Stimulated activated naive CD4-positive, alpha-beta T cell (primary cell): ENCODE results near the gene PRRC1.
"Not testable (repeated sequence)": the region's sequence is repeated elsewhere in the genome, so short reads cannot be mapped to it uniquely, and the experiment has no call there.

Source experiments
- DNase-seq, 6 experiments: peaks; one replicate each; lab custom pipeline; 2025; lab: John Stamatoyannopoulos, UW

The PRRC1 gene

DNA sequence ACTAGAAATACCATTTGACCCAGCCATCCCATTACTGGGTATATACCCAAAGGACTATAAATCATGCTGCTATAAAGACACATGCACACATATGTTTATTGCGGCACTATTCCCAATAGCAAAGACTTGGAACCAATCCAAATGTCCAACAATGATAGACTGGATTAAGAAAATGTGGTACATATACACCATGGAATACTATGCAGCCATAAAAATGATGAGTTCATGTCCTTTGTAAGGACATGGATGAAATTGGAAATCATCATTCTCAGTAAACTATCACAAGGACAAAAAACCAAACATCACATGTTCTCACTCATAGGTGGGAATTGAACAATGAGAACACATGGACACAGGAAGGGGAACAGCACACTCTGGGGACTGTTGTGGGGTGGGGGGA, 27.8 kb downstream of the PRRC1 start:
- DNase-seq: not testable (repeated sequence)

DNA sequence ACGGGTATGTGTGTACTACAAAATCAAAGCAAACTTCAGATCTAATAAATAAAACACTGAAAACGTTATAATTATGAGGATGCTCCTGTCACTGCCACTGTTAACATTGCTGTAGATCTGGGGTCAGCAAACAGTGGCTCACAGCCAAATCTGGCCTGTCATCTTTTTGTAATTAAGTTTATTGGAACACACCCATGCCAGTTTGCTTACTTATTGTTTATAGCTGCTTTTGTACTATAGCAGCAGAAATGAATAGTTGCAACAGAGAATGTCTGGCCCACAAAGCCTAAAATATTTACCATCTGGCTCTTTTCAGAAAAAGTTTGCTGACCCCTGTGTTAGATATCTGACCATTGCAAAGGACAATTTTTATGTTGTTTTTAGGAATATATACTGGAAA, 32.1 kb downstream of the PRRC1 start:
- no peak for DNase-seq

DNA sequence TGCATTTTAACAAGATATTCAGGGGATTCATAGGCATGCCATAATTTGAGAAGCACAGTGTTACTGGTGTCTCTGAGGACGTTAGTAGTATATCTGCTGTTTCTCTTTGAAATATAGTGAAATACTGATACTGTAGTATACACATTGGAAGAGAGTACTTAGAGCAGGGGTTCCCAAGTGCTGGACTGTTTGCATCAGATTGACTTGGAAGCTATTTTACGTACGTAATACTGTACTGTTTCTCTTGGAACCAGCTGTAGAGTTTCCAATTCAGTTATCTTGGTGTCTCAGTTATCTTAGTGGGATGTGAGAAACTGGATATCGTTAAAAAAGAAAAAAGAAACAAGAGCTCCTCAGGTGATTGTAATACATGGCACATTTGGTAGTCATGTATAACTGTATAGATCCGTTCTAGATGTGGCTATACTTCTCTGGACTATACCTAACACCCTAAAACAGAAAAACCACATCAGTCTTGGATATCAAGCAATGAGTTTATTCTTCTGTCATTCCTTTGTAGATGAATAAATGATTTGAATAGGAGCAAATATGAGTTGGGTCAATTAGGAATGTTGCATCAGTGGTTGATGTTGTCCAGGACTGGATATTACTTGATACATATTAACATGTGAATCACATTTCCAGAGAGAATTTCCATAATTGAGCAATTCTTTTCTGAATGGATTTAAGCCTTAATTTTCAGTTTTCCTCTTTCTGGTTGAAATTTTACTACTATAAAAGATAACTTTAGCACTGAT, 33.4 kb downstream of the PRRC1 start:
- no peak for DNase-seq

DNA sequence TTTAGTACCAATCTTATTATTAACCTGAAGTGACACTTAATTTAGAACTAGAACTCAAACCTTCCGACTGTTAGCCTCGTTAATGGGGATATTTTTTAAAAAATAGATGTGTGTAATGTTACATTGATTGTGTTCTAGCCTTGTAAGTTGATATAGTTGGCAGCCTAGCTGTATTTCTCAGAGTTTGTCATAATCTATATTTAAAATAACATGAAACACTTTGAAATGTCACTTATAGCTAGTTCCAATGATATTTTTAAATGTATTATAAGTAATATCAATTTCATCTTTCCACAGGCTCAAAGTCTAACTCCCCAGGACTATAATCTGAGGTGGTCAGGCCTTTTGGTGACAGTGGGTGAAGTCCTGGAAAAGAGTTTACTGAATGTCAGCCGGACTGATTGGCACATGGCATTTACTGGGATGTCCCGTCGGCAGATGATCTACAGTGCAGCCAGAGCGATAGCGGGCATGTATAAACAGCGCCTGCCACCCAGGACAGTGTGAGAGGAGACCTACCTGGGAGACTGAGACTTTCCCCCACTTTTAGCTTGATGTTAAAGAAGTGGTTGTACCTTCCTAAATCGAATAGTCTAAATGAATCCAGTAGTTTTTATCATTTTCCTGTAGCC, 34.1 kb downstream of the PRRC1 start:
- DNase-seq: no peak

DNA sequence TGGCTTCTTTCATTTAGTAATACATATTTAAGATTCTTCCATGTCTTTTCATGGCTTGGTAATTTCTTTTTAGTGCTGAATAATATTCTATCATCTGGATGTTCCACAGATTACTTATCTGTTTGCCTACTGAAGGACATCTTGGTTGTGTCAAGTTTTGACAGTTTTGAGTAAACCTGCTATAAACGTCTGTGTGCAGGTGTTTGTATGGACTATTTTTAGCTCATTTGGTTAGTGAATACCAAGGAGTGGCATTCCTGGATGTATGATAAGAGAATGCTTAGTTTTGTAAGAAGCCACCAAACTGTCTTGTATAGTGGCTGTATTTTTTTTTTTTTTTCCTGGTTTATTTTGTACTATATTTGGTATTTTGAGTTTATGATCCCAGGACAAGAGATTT, 38.4 kb downstream of the PRRC1 start:
- no peak for DNase-seq

DNA sequence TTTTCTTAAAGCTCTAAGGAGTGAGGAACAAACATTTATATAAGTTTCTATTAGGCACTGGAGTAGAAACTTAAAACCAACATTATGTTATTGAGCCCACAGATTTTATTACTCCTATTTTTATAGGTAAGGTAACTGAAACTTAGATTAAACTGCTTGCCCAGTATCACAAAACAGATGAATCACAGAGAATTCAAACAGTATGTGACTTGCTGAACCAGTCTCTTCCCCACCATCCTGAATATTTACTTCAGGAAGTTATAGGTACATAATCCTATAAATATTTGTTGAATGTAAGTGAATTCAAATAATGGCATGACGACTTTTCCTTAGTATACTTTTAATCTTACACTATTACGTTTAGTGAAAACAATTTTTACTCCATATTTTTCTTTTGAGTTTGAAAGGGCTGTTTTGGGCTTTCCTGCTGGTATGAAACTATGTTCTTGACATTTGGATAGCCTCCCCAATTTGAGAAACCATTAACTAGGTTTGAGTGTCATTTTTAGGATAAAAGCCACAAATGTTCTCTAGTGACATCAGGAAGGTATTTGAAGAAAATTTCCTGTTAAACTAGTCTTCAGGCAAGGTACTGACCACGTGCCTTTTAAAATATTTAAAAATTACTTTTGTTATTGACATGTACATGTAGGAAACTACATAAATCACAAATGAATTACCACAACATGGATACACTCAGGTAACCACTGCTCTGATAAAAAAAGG, 39.3 kb downstream of the PRRC1 start:
- no peak for DNase-seq

DNA sequence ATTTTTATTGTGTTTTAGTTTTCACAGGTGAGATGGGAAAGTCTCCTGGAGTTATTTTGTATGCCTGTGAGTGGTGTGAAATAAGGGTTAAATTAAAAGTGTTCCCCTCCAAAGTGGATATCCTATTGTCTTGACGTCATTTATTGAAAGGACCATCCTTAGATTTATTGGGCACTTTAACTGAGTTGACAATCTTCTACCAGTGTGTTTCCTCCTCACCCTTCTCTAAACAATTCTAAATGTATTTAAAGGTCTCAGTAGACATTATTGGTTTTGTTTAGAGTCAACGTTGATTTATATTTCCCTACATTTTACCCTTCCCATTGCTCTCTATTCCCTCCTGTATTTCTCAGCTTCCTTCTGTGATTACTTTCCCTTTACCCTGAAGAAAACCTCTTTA, 40.8 kb downstream of the PRRC1 start:
- no peak for DNase-seq

DNA sequence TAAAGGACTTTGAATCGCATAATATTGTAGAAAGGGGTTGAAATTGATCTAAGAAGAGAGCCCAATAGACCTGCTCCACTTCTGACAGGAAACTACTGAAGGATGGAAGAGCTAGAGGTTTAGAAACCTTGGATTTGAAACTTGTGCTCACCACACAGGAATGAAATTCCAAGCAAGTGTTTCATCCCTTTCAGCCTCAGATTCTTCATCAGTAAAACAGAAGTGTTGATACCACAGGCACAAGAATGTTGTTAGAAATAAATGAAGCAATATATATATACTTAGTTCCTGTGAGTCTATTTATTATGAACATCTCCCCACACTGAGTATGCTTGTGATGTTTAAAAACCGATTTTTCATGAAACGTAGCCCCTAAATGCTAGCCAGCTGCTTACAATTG, 43.8 kb downstream of the PRRC1 start:
- no peak for DNase-seq

DNA sequence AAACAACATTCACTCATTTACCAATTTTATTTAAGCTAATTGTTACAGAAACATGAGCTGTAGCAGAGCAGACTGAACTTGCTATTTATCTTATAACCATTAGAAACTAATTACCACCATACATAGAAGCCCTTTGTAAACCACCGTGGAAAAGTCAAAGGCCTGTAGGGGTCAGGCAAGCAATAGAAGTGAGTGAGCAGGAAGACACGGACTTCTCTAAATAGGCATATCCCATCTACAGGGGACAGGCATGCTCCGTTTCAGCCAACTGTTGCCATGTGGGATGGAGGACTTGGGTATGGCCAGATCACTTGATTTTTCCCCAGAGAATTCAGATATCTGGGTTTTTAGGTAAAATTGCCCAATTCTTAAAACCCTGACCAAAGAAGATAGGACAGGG, 44.8 kb downstream of the PRRC1 start:
- no peak for DNase-seq

DNA sequence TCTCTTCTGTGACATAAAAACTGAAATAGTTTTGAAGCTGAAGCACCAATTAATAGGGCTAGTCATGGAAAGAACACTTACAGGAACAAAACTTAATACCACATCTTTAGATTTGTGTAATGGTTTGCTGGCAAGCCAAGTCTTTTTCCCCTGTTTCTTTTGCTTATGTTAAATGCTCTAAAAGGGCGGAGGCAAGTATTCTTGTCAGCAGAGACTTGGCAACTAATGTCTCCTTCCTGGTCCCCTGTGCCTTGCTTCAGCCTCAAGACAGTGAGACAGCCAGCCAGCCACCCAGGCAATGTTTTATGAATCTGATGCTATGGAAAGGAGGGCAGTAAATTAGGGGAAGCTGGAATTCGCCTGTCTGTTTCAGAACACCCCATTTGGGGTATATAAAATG, 45.7 kb downstream of the PRRC1 start:
- DNase-seq: no peak

DNA sequence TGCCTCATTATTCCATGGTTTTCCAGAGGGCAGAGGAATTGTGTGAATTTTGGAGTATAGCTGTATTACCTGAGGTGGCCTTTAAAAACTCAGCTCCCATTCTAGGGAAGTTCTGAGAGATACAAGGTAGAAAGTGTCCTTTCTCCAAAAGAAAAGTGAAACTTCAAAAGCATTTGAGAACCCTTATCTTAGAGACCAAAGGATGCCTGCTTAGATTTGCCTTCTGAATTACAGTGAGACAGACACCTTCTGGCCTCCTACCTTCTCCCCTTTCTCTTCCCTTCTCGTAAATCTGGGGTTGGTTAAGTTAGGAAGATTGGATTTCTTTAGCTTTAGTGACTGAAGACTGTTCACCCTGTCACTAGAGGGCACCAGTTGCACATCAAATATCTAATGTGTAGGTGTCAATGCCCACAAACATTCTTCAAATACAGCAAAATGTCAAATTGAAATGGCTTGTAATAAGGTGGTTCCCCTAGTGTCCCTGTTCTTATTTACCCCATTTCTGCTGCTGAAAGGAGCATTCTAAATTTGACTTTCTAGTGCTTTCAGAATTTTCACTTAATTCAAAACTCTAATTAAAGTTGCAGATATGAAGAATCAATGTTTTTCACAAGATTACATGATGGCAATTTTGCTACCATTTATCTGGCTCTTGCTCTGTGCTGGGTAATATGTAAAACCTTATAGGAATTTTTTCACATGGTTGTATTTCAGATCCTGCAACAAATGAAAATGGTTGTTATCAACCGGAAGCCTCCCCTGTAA, 46.7 kb downstream of the PRRC1 start:
- DNase-seq: peak in 5 of 6 experiments; percentile 6 to 64 (median 21)

DNA sequence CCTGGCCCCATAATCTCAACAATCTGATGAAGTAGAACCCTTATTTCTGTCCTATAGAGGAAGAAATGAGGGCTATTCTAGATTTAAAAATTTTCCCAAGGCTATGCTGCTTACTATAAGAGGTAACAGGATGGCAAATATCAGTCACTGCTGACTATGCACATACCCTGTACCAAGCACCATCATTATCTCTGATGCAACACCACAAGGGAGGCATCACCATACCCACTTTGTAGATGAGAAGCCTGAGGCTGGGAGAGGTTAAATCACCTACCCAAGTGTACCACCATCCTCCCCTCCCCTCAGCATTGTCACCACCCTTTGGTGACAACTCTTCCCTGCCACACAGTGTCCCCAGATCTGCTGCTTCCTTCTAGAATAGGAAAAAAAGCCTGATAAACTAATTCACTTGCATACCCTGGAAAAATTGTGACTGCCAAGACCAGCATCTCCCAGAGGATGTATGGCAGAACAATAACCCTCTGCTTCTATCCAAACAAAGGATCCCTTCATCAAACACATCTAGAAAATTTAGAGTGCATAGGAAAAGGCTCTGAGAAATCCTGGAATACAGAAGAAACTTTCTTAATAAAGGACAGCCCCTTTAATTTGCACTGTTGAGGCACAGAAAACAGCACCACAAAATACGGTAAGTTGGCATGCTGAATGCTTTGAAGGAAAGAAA, 48.3 kb downstream of the PRRC1 start:
- no peak for DNase-seq

DNA sequence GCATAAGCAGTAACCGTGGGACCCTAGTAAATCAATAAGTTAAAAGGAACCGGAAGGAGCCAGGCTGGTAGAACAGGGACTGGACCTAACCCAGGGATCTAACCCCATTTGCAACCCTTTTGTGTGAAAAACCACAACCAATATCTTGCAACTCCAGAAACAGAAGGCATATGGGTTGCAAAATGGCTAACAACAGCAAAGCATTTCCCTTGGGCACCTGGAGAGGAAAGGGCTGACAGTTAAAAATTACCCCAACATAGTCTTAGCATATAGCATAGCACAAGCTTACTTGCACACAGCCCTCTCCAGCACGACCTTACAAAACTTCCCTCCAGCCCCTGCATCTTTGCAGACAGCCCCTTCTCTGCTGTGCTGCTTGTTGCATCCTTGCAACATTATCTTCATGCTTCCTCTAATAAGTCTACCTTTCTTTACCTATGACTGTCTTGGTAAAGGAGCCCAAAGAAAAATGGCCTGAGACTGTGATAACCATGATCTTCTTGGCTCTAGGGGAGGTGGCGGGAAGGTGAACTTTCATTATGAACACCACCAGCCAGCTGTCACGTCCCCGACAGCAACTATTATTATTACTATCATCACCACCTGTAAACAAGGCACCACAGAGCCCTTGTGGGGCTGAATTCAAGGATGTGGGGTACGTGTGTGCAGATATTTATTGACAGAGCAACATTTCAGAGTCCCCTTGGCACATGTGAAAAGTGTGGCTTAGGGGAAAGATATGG, 49.8 kb downstream of the PRRC1 start:
- no peak for DNase-seq

DNA sequence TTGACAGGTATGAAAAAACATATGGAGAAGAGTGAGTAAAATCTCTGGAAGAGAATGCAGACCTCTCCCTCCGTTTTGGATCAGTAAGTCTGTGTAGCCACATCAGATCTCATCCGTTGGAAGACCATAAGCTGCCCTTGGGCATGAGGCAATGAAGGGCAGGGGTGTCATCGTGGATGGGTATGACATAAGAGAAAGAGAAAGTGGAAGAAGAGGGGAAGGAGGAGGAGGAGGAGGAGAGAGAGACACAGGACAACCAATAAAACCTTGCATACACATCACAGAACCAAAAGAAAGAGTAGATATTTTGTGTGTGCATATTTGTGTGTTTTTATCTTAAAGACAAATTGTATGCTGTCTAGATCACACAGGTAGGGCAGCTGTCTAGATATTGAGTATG, 50.7 kb downstream of the PRRC1 start:
- no peak for DNase-seq

DNA sequence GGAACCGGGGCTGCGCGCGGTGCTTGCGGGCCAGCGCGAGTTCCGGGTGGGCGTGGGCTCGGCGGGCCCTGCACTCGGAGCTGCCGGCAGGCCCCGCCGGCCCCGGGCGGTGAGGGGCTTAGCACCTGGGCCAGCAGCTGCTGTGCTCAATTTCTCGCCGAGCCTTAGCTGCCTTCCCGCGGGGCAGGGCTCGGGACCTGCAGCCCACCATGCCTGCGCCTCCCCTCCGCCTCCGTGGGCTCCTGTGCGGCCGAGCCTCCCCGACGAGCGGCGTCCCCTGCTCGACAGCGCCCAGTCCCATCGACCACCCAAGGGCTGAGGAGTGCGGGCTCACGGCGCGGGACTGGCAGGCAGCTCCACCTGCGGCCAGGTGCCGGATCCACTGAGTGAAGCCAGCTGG, 52.0 kb downstream of the PRRC1 start:
- DNase-seq: not testable (repeated sequence)

DNA sequence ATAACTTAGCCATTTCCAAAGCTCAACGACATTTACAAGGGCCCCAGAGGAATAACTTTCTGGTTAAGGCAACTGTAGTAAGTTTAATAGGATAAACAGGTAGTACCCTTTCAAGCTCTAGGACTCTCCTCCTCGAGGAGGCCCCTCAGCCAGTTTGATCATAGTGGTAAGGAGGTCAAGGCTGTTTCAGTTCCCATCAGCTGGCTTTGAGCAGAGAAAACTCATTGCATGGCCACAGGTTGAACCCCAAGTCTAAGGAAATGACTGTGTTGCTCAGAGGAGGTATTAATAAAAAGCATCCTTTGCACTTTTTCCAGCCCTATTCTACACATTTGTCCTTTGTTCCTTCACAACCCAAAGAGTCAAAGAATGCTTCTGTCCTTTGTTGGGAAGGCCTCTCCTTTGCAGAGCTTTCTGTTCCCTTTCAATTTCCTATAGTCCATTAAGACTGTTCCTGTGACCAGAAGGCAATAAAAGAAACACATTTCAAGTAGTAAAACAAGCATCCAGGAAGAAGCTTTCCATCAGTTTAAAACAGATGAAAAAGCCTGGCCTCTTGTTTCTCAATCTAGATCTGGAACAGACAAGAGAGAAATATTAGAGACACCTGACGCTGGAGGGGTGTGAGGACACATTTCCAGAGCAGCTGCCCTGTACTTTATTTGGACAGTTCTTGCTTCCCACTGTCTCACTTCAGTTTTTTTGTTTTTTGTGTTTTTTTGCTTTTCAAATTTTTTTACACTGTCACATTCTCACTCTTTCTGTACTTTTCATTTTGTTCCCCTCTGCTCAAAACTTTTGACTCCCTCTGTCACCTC, 54.1 kb downstream of the PRRC1 start:
- no peak for DNase-seq

DNA sequence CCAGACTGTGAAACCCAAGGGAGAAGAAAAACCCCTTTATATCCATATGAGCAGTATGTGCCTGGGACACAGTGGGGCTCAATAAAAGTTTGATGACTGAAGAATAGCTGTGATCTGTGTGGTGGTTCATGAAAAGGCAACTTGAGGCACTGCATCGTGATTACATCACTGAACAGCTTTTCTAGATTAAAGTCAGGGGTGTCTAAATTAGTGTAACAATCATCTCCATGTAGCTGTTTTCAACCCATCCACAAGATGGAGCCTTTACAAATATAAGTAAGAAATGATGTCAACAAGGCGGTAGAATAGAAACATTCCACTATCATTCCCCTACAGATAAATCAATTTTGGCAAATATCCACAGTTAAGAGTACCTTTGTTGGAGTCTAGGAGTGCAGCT, 55.5 kb downstream of the PRRC1 start:
- DNase-seq: no peak

DNA sequence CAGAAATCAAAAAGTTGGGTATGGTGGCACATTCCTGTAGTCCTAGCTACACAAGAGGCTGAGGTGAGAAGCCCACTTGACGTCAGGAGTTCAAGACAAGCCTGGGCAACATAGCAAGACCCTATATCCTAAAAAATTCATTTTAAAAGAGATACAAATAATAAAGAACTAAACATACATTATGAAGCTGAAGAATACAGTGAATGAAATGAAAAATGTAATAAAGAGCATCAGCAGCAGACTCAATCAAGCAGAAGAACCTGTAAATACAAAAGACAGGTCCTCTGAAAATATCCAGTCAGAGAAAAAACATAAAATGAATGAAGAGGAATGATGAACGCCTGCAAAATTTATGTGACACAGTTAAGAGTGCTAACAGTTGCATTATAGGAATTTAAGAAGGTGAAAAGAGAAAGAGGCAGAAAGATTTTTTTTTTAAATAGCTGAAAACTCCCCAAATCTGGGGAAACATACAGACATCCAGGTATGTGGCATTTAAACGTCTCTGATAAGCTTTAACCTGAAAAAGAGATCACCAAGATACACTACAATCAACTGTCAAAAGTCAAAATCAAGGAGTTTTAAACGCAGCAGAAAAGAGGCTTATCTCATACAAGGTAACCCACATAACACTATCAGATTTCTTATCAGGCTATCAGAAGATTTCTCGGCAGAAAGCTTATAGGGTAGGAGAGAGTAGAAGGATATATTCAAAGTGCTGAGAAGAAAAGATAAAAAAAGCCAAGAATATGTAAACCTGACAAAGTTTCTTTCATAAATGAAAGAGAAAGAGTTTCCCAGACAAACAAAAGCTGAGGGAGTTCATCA, 57.6 kb downstream of the PRRC1 start:
- DNase-seq: no peak

DNA sequence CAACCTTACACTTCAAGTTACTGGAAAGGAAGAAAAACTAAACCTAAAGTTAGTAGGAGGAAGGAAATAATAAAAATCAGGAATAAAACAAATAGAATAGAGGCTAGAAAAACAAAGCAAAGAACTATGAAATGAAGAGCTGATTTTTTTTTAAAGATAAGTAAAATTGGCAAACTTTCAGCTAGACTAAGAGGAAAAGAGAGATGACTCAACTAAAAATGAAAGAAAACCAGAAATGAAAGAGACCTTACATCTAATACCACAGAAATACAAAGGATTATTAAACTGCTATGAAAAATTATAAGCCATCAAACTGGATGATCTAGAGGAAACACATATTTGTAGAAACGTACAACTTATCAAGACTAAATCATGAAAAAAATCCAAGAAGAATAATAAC, 60.0 kb downstream of the PRRC1 start:
- DNase-seq: no peak
